Ishikawa (cell line): ENCODE data around the gene OR9A2.

Experiments
- CEBPB ChIP-seq: IDR thresholded peaks from 2 replicates; pipeline ENCODE4 v1.6.1; 2012
- EP300 ChIP-seq: IDR thresholded peaks from 2 replicates; pipeline ENCODE4 v1.6.1; 2012; ENCODE audit warnings: borderline replicate concordance
- FOXM1 ChIP-seq: IDR thresholded peaks from 2 replicates; pipeline ENCODE4 v1.6.1; 2012; ENCODE audit warnings: low read depth, borderline replicate concordance
- NFIC ChIP-seq: IDR thresholded peaks from 2 replicates; pipeline ENCODE4 v1.6.1; 2012
- RAD21 ChIP-seq: IDR thresholded peaks from 2 replicates; pipeline ENCODE4 v1.6.1; 2012; ENCODE audit warnings: low read depth
- TAF1 ChIP-seq: IDR thresholded peaks from 2 replicates; pipeline ENCODE4 v1.6.1; 2012; ENCODE audit warnings: low read depth, mild to moderate bottlenecking
- TCF12 ChIP-seq: IDR thresholded peaks from 2 replicates; pipeline ENCODE4 v1.6.1; 2012; ENCODE audit warnings: low read depth
- YY1 ChIP-seq: IDR thresholded peaks from 2 replicates; pipeline ENCODE4 v1.6.1; 2012; ENCODE audit warnings: low read depth
- TF ChIP-seq, protein P1 (sequence below): IDR thresholded peaks from 2 replicates; pipeline ENCODE4 v1.6.1; 2012
- TF ChIP-seq, protein P2 (sequence below): IDR thresholded peaks from 2 replicates; pipeline ENCODE4 v1.6.1; 2012; ENCODE audit warnings: low read depth, mild to moderate bottlenecking
- TF ChIP-seq, protein P3 (sequence below): IDR thresholded peaks from 2 replicates; pipeline ENCODE4 v1.6.1; 2012

DNA sequence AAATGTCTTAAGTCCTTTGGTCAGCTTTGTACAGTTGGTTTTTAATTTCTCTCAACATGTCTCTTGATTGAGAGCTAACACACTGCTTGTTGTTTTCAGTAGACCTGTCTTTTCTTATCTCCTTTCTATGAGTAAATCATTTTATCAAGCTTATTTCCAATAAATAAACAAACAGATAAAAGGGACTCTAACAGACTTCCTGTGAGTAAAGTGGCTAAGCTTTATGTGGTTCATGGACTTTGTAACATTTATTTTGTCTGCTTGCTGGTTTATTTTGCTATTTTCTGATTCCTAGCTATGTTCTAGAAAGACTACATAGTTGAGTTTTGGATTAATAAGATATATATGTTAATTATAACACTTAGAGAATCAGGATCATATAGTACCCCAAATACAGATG lies 27.1 kb downstream of the OR9A2 start:
- TF ChIP-seq RAD21 (no peak), YY1 (no peak), CEBPB (no peak), EP300 (no peak), NFIC (no peak), FOXM1 (no peak), TCF12 (no peak), TAF1 (no peak)
- TF ChIP-seq, protein P1, sequence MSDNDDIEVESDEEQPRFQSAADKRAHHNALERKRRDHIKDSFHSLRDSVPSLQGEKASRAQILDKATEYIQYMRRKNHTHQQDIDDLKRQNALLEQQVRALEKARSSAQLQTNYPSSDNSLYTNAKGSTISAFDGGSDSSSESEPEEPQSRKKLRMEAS, result no peak
- TF ChIP-seq, protein P2, sequence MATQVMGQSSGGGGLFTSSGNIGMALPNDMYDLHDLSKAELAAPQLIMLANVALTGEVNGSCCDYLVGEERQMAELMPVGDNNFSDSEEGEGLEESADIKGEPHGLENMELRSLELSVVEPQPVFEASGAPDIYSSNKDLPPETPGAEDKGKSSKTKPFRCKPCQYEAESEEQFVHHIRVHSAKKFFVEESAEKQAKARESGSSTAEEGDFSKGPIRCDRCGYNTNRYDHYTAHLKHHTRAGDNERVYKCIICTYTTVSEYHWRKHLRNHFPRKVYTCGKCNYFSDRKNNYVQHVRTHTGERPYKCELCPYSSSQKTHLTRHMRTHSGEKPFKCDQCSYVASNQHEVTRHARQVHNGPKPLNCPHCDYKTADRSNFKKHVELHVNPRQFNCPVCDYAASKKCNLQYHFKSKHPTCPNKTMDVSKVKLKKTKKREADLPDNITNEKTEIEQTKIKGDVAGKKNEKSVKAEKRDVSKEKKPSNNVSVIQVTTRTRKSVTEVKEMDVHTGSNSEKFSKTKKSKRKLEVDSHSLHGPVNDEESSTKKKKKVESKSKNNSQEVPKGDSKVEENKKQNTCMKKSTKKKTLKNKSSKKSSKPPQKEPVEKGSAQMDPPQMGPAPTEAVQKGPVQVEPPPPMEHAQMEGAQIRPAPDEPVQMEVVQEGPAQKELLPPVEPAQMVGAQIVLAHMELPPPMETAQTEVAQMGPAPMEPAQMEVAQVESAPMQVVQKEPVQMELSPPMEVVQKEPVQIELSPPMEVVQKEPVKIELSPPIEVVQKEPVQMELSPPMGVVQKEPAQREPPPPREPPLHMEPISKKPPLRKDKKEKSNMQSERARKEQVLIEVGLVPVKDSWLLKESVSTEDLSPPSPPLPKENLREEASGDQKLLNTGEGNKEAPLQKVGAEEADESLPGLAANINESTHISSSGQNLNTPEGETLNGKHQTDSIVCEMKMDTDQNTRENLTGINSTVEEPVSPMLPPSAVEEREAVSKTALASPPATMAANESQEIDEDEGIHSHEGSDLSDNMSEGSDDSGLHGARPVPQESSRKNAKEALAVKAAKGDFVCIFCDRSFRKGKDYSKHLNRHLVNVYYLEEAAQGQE, result no peak
- TF ChIP-seq, protein P3, sequence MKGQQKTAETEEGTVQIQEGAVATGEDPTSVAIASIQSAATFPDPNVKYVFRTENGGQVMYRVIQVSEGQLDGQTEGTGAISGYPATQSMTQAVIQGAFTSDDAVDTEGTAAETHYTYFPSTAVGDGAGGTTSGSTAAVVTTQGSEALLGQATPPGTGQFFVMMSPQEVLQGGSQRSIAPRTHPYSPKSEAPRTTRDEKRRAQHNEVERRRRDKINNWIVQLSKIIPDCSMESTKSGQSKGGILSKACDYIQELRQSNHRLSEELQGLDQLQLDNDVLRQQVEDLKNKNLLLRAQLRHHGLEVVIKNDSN, result no peak
